Measurements from ENCODE around the gene LAMP1.
"Not testable (repeated sequence)": the region's sequence is repeated elsewhere in the genome, so short reads cannot be mapped to it uniquely, and the experiment has no call there.

The LAMP1 gene

DNA sequence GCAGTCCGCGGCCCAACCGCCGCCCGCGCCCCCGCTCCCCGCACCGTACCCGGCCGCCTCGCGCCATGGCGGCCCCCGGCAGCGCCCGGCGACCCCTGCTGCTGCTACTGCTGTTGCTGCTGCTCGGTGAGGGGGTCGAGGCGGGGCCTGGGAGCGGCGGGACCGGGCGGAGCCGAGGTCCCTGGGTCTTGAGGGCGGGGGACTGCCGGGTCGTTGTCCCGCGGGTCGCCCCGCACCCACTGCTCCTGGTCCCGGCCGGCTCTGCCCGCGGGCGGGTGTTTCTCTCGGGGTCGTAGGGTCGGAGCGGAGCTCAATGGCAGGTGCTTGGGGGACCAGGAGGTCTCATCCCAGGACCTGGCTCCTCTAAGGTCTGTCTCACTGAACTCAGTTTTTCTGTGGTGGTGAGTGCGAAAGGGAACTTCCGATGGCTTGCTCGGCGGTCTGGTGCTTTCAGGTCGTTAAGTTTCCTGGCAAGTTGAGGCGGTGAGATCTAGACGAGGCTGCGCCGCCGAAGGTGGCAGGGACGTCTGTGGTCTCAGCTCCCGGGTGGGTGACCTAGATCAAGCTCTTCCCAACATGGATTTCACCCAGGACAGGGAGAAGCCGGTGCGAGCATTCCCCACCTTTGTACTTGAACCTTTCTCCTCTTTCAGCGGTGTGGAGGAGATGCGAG lies 467 bp downstream of the LAMP1 start:
- peak; percentile 37 for DNase-seq (ENCODE audit: low read depth)

DNA sequence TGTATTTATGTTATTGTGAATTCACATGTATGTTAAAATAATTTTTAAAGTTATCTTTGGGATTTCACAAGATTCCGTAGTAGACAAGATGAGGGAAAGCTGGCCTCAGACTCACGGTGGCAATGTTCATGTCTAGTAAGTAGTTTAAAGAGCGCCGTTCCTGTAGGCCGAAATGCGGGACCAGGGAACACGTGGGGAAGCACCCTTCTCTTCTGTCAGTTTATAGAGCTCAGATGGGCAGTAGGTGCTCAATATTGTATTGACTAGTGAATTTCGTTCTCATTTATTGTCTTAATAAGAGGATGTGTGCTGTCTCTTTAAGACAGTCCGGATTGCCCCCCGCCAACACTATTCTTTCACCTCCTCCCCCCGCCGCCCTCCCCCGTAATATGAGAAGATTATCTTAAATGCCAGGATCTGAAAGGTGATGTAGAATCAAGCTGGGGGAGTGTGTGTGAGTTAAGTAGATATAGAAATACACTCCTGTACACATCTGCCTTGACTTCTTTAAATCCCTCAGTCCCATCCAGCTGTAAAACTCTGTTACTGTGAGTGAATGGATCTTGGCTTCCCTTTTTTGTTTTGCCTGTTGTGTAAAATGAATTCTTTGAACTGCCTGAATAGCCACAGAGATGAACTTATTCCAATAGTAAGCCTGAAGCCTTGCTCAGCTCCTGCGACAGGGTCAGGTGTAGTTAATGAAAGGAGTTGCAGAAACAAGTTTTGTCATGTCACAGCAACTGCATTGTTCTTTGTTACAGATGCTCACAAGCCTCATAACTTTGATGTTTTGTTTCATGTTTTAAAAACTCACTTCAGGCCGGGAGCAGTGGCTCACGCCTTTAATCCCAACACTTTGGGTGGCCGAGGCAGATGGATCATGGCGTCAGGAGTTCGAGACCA lies 1.3 kb downstream of the LAMP1 start:
- DNase-seq (ENCODE audit: low read depth) = no peak

DNA sequence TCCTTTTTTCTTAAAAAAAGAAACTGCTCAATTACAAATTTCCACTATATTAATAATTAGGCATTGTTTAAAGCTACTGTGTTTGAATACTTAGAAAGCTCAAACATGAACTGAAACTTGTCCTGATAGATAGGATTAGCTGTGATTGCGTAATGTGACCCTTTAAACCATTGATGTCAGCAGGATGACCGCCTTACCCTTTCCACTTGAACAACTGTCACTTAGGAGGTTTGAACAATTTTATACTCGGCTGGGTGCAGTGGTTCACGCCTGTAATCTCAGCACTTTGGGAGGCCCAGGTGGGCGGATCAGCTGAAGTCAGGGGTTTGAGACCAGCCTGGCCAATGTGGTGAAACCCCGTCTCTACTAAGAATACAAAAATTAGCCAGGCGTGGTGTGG lies 2.9 kb downstream of the LAMP1 start:
- DNase-seq (ENCODE audit: low read depth) = no peak

DNA sequence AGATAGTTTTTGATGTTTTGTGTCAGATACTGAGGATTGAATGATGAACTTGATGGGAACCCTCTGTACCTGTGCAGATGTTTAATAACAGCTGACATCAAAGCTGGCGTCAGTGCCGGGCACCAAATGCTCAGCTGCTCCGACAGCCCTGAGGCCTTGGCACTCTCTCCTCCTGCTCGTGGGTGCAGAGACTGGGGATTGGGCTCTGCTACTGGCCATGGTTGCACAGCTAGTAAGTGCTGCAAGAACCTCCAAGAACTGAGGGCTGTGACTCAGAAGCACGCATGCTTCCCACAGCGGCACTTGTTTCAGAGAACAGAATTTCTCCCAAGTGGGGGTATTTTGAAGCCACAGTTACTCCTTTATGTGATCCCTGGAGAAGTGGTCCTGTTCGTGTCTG lies 5.9 kb downstream of the LAMP1 start:
- DNase-seq (ENCODE audit: low read depth) = no peak

DNA sequence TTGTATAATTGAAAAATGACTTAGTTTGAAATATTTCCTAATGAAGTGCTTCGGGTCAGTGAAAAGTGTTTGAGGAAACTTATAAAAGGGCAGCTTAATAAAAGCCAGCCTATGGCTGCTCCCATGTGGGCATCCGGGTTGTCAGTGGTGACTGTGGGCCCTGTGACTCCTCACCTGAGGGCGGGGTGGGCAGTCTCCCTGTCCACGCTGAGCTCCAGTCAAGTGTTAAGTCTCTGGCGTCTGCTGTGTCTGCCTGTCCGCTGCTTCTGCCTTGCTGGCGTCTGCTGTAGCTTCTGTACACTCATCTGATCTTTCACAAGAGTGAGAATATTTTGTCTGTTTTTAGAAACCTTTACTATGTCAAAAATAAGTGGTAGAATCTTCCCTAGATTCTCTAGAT lies 7.1 kb downstream of the LAMP1 start:
- DNase-seq (ENCODE audit: low read depth) = no peak

DNA sequence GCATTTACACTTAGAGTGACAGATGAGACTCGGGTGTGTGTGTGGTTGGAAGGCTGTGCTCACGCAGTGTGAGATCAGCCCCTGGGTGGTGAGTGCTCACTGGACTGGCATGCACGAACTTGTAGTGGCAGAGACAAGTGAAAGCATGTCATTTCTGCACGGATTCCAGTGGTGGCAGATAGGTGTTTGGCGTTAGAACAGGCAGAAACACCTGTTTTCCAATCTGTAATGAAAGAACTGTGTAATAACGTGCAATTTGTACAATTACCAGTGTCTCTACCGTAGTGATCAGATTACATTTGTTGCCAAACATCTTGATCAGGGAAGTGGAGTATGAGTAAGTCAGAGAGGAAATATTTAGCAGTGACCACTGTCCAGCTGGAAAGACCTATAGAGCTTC lies 8.2 kb downstream of the LAMP1 start:
- no peak for DNase-seq (ENCODE audit: low read depth)

DNA sequence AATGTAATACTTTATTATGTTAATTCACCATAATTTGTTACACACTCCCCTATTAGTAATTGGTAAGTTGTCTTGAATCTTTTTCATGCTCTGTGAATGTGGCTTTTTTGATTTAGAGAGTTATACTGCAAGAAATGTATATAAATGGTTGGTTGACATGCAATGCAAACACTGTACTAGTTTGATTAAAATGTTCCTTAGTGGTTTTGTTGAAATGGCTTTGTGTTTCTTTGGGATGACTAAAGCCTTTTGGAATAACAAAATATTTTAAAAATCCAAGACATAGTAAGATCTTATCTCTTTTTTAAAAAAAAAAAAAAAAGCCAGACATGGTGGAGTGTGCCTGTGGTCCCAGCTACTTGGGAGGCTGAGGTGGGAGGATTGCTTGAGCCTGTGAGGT lies 10.5 kb downstream of the LAMP1 start:
- DNase-seq (ENCODE audit: low read depth) = no peak

DNA sequence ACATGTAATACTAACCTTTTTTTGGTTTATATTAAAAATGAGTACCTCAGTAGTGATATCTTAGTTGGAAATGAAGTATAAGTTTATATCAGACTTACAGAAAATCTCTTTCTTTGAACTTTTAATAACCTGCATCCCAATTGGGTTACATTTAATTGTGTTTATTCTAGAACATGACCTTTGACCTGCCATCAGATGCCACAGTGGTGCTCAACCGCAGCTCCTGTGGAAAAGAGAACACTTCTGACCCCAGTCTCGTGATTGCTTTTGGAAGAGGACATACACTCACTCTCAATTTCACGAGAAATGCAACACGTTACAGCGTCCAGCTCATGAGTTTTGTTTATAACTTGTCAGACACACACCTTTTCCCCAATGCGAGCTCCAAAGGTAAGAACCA lies 12.4 kb downstream of the LAMP1 start:
- no peak for DNase-seq (ENCODE audit: low read depth)

DNA sequence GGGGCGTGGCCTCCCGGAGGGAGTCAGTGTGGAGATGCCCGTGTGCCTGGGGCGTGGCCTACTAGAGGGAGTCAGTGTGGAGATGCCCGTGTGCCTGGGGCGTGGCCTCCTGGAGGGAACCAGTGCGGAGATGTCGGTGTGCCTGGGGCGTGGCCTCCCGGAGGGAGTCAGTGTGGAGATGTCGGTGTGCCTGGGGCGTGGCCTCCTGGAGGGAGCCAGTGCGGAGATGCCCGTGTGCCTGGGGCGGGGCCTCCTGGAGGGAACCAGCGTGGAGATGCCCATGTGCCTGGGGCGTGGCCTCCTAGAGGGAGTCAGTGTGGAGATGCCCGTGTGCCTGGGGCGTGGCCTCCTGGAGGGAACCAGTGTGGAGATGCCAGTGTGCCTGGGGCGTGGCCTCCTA lies 17.1 kb downstream of the LAMP1 start:
- DNase-seq (ENCODE audit: low read depth) = not testable (repeated sequence)

DNA sequence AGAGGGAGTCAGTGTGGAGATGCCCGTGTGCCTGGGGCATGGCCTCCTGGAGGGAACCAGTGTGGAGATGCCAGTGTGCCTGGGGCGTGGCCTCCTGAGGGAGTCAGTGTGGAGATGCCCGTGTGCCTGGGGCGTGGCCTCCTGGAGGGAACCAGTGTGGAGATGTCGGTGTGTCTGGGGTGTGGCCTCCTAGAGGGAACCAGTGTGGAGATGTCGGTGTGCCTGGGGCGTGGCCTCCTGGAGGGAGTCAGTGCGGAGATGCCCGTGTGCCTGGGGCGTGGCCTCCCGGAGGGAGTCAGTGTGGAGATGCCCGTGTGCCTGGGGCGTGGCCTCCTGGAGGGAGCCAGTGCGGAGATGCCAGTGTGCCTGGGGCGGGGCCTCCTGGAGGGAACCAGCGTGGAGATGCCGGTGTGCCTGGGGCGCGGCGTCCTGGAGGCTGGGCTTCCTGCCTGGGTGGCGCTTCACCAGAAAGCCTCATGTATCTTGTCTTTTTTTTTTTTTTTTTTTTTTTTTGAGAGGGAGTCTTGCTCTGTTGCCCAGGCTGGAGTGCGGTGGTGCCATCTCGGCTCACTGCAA lies 17.9 kb downstream of the LAMP1 start:
- DNase-seq (ENCODE audit: low read depth) = not testable (repeated sequence)

DNA sequence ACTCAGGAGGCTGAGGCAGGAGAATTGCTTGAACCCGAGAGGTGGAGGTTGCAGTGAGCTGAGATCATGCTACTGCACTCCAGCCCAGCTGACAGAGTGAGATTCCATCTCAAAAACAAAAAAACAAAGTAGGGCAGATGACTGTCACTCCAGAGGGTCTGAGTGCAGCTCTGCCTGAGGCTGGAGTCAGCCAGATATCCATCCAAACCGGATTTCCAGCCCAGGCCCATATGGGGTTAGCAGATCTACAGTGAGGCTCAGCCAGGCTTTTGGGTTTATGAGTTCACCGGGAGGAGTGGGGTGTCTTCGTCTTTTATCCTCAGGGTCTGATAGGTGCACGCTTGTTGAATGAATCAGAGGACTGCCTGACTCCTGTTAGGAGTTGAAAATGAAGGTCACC lies 19.0 kb downstream of the LAMP1 start:
- DNase-seq (ENCODE audit: low read depth) = no peak

DNA sequence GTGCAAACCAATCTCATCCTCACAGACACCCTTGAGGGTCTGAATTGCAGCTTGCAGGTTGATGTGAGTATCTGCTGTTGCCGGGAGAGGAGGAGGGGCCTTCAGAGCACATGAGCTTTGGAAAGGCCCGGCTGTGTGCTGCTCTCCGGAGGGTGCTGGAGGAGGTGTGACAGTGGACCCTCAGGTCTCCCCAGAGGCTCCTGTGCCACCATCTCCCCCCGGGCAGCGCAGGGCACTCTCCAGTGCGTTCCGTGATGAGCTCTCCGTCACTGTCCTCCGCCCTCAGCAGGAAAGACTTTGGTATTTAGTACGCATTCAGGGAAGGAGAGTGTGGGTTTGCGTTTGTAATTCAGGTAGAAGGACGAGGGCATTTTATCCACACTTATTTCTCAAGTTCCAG lies 20.0 kb downstream of the LAMP1 start:
- no peak for DNase-seq (ENCODE audit: low read depth)

DNA sequence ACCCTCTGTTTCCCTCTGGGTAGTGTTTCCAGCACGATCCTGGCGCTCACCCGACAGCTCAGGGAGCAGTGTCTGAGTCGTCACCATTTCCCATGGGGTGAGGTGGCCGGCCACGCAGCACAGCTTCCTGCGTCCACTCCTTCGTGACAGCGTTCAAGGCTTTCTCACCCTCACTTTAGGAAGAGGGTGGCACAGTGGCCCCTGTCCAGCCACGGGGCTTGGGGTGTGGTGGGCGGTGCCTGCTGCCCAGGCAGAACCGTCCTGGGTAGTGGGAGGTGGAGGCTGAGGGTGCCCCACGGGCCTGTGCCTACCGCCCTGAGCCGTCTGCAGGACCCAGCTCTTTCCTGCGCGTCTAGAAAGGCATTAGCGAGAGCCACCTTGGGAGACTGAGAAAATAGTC lies 21.9 kb downstream of the LAMP1 start:
- no peak for DNase-seq (ENCODE audit: low read depth)

DNA sequence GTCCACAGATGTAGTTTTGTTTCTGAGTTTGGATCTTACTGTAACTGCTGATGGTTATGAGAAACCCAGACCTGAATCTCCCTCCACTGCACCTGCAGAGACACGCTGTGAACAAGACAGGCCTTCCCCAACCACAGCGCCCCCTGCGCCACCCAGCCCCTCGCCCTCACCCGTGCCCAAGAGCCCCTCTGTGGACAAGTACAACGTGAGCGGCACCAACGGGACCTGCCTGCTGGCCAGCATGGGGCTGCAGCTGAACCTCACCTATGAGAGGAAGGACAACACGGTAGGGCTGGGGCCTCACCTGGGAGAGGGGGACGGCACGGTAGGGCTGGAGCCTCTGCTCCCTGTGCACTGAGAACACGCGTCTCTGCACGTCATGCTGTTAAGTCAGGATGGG lies 22.3 kb downstream of the LAMP1 start:
- no peak for DNase-seq (ENCODE audit: low read depth)

DNA sequence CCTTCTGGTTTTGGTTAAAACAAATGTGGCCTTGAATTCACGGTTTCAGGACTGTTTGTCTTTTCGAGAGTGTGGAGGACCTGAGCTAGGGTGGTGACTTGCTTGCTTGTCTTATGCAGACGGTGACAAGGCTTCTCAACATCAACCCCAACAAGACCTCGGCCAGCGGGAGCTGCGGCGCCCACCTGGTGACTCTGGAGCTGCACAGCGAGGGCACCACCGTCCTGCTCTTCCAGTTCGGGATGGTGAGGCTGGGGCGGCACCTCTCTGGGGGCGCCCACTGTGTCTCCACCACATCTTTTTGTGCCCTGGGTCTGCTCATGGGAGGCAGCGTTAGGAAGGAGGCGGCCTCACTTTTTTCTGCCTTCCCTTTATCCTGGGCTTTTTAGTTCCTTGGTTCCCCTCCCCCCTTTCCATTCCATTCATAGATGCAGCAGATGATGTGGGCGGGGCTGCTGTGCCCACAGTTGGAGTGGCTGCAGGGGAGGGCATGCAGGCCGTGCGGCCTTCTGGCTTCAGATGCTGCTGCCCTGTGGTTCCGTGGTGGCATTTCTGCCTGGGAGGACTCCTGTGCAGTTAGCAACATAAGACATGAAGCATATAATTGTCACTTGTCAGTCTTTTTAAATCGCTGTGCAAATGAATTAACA lies 23.3 kb downstream of the LAMP1 start:
- no peak for DNase-seq (ENCODE audit: low read depth)

DNA sequence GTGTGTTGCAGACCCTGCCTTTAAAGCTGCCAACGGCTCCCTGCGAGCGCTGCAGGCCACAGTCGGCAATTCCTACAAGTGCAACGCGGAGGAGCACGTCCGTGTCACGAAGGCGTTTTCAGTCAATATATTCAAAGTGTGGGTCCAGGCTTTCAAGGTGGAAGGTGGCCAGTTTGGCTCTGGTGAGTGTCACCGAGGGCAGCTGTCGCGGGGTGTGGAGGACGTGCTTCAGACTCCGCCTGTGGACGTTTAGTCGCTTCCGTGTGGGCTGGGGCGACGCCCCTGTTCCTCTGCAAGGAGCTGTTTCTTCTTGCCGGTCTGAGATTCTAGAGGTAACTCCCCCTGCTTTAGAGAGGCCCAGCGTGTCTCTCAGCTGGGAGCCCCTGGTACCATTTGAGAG lies 24.5 kb downstream of the LAMP1 start:
- DNase-seq (ENCODE audit: low read depth) = no peak

DNA sequence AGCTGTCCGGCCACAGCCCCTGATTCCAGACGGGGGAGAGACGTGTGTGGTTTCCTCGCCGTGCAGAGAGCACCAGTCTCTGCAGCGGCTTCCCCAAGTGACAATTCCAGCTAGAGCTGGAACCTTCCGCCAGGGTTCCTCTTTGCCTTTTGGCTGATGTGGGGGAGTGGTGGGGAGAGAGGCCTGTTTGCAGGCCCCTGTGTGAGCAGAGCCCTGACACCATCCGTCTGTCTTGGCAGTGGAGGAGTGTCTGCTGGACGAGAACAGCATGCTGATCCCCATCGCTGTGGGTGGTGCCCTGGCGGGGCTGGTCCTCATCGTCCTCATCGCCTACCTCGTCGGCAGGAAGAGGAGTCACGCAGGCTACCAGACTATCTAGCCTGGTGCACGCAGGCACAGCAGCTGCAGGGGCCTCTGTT lies 25.0 kb downstream of the LAMP1 start:
- no peak for DNase-seq (ENCODE audit: low read depth)

DNA sequence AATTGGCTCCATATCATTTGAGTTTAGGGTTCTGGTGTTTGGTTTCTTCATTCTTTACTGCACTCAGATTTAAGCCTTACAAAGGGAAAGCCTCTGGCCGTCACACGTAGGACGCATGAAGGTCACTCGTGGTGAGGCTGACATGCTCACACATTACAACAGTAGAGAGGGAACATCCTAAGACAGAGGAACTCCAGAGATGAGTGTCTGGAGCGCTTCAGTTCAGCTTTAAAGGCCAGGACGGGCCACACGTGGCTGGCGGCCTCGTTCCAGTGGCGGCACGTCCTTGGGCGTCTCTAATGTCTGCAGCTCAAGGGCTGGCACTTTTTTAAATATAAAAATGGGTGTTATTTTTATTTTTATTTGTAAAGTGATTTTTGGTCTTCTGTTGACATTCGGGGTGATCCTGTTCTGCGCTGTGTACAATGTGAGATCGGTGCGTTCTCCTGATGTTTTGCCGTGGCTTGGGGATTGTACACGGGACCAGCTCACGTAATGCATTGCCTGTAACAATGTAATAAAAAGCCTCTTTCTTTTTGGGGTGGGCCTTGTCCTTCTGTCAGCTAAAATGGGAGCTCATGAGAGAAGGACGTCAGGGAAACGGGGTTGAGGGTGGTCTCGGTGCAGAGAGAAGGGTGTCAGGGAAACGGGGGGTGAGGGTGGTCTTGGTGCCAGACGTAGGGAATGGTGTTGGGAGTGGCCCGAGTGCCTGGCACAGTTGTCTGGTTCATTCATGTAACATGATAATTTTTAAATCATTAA lies 26.0 kb downstream of the LAMP1 start:
- no peak for DNase-seq (ENCODE audit: low read depth)

DNA sequence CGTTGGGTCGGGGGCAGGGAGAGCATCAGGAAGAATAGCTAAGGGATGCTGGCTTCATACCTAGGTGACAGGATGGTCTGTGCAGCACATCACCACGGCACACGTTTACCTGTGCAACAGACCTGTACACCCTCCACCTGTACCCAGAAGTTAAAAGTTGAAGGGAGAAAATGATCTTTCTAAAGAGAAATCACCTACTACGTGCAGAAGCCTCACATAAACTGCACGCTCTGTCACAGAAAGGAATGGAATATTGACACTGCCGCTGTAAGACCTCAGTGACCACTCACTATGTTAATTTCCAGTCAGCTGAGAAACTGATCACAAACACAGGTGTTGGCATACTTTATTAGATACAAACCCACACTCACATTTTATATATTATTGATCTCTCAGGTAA lies 26.8 kb downstream of the LAMP1 start:
- DNase-seq (ENCODE audit: low read depth) = no peak

DNA sequence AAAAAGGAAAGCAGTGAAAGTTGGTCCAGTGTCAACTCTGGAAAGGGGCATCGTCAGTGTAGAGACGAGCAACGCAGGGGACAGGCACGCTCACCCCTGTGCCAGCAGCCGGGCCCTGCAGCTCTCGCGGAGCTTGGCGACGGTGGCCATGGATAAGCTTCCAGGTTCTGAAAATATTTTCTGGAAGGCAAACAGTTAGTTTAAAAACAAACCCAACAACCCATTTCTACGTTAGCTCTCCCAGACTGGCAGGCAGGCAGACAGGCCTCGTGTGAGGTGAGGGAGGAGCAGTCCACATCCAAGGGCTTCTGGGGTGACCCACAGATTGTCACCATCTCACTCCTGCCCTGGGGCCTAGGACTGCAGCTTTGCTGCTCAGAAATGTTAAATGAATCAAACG lies 27.4 kb downstream of the LAMP1 start:
- DNase-seq (ENCODE audit: low read depth) = no peak

DNA sequence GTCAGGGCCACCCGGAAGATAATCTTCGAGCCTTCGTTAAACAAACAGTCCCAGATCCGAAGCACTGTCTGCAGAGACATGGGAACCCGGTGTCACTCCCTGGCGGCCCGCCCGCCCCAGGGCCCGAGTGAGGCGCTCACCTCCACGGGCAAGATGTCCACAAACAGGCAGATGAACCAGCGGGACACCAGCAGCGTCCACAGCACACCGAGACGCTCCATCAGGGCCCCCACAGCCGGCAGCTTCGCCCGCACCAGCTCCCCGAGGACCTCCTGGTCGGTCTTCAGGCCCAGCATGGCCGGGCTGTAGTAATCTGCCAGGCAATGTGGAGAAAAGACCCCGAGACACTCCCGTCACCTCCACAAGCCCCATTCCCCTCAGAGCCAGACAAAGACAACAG lies 28.7 kb downstream of the LAMP1 start:
- DNase-seq (ENCODE audit: low read depth) = no peak

DNA sequence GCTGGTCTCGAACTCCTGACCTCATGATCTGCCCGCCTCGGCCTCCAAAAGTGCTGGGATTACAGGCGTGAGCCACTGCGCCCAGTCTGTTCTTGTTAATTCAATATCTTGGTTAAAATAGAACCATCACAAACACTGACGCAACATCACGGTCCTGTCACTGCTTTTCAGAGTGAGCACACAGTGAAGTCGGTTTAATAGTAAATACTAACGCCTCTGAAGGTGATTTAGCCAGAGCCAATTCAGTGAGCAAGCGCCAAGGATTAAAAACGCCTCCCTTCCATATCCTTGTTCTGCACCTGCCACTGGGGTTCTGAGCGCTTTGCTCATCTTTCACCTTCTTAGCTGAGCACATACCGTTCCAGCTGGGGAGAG lies 30.3 kb downstream of the LAMP1 start:
- DNase-seq (ENCODE audit: low read depth) = no peak

All from stimulated activated CD8-positive, alpha-beta memory T cell treated with anti-CD3 and anti-CD28 coated beads, Interleukin-12 subunit alpha, Interleukin-12 subunit beta, amount 100 ng/mL, for 1 hour (primary cell).